Measurements from ENCODE around the gene HOXA3. TPM values are rescaled to one million over a fixed set of nuclear protein-coding genes. Genes with fewer than 3 reads are reported as not detected.

Gene HOXA3
- total and polyA plus RNA-seq, 10 of the 15 experiments (the other 5 are each of a cell fraction or from before 2014, with no cell fraction given) = 0.05 TPM; not detected in 9

GRCh38 chr7:27155816-27156507 lies 3.6 kb upstream of the HOXA3 start:
- DNase-seq (ENCODE audit: low read depth, low spot score) = no peak

More at GRCh38 chr7:27155816-27156507, 3.6 kb upstream of the HOXA3 start:
- intact Hi-C loops (cut with micrococcal nuclease; ENCODE audit: unreplicated experiment) = no loop called here
- no peak overlapping the region for H3K4me3 ChIP-seq
- no peaks in the 10 kb centered on the region for H3K36me3 ChIP-seq (ENCODE audit: control insufficient read depth in 2 of 2, insufficient read depth in 2 of 2, low read length in 1 of 2)
- no peaks in the 10 kb centered on the region for H4K20me1 ChIP-seq (ENCODE audit: control insufficient read depth, insufficient read depth)
- no TSS peak for BruUV-seq (replicated peaks)
- peak; percentile 86 for TF ChIP-seq HDAC6 (IDR thresholded peaks at IDR 0.05; ENCODE audit: unreplicated experiment)
- TF ChIP-seq POLR2A (IDR thresholded peaks at IDR 0.05; ENCODE audit: low read depth, low read length) = no peak
- TF ChIP-seq ZZZ3 (IDR thresholded peaks at IDR 0.05; ENCODE audit: control insufficient read depth, insufficient read length, low read depth) = no peak
- TF ChIP-seq SRF (IDR thresholded peaks at IDR 0.05; ENCODE audit: low read depth in 2 of 2, low read length in 2 of 2) = no peak
- peak; percentile 91 for TF ChIP-seq SUZ12 (IDR thresholded peaks at IDR 0.05; ENCODE audit: unreplicated experiment)
- no peak for TF ChIP-seq EED (IDR thresholded peaks at IDR 0.05; ENCODE audit: low read depth)
- TF ChIP-seq BCL3 (IDR thresholded peaks at IDR 0.05; ENCODE audit: borderline replicate concordance, insufficient read depth, low read depth, low read length, poor library complexity, severe bottlenecking) = no peak
- TF ChIP-seq MLLT1 (IDR thresholded peaks at IDR 0.05) = no peak
- H3K4me2 ChIP-seq (ENCODE audit: control insufficient read depth, insufficient read depth) = no peak overlapping the region; the same call in 1 of the 2 replicates
- H3K27ac ChIP-seq (ENCODE audit: control insufficient read depth, insufficient read depth) = no peak overlapping the region
- peaks cover 22 to 60% of the 10 kb centered on the region in 2 experiments for H3K27me3 ChIP-seq (replicated peaks in 1 of 2; ENCODE audit: control insufficient read depth in 2 of 2, insufficient read depth in 2 of 2, low read length in 1 of 2)
- H3K9ac ChIP-seq (ENCODE audit: control insufficient read depth, insufficient read depth, low read length) = no peak overlapping the region
- ChIA-PET RAD21 (ENCODE audit: unreplicated experiment) (no interaction called here), SMC1A (ENCODE audit: uncharacterized antibody, unreplicated experiment) (interaction anchor here (1.0 kb wide), 1 partner anchor 300 kb away, joined by 3 read pairs; no protein-coding TSS in a partner anchor), CTCF (interaction anchor here (0.6 to 1.2 kb wide), 3 partner anchors 301 to 488 kb away, joined by 3 to 4 read pairs (median 3); no protein-coding TSS in a partner anchor), POLR2A (no interaction called here)
- FAIRE-seq (no peak), ATAC-seq (no peak)
- H3K4me1 ChIP-seq (ENCODE audit: control insufficient read depth, insufficient read depth, low read length) = no peaks in the 10 kb centered on the region; the same call in 1 of the 2 replicates
- H2AFZ ChIP-seq (ENCODE audit: control insufficient read depth, low read depth, low read length) = no peak overlapping the region
- 5% methylated on average over 58 of the region's 63 CpGs for WGBS (ENCODE audit: insufficient coverage, insufficient replicate concordance, low lambda C conversion rate, missing lambda C conversion rate)
- no peaks in the 10 kb centered on the region; the same call in 2 of the 3 replicates for H3K9me3 ChIP-seq (replicated peaks; ENCODE audit: control insufficient read depth, insufficient read depth, low read length)
- in situ Hi-C loops (cut with MboI) = loop anchor here (5.0 to 25.0 kb wide), 3 partner anchors 789 to 1294 kb away; no protein-coding TSS in a partner anchor
- no peaks in the 10 kb centered on the region for H3K79me2 ChIP-seq (ENCODE audit: control insufficient read depth, insufficient read depth, low read length)

All from GM12878 (cell line).